Esophagus squamous epithelium (tissue), 4 donors: Measurements from ENCODE around the gene VARS1.

Source experiments
- CTCF ChIP-seq, 6 experiments: fragments of 450-650 bp in 4 of 6; fragments of 200-600 bp in 2 of 6; sonication (generic) in 2 of 6; IDR thresholded peaks; one replicate each; pipeline ENCODE4 v1.5.1; 2016 to 2019; ENCODE audit warnings: antibody characterized with exemption in 6 of 6, mild to moderate bottlenecking in 4 of 6, moderate library complexity in 4 of 6
- POLR2A ChIP-seq, 4 donors: fragments of 450-650 bp; IDR thresholded peaks; one replicate each; pipeline ENCODE4 v1.6.1; 2017; ENCODE audit warnings: antibody characterized with exemption in 4 of 4, mild to moderate bottlenecking in 4 of 4, moderate library complexity in 3 of 4

DNA sequence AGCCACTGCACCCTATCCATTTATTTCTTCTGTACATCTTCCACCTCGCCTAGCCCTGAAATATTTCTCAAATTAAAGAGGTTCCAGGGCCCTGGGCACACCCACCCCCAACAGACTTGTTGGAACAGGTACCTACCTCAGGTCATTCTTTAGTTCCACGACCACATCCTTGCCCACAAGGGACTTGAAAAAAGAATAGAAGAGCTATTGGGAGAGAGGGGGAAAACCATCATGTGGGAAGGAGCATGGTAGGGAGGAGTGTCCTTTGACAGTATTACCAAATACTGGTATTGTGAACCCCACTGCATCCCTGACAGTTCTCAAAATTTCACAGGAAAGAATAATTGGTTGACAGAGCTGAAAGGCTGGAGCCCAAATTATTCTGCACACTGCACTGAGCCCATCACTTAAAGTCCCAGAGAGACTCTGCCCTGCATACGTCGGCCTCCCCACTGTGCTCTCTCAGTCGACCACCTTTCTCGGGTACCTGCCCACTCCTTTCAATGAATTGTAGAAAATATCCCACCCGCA lies 10.5 kb upstream of the VARS1 start:
- TF ChIP-seq CTCF (IDR thresholded peaks at IDR 0.05) (no peak), POLR2A (IDR thresholded peaks at IDR 0.05) (no peak)
